GM18517 (cell line): ENCODE results near the gene FAM111A.

Source experiments
- ATAC-seq: cut with Tn5 transposase; IDR thresholded peaks from one replicate; pipeline ENCODE4 v1.9.1; 2021; ENCODE audit warnings: mild to moderate bottlenecking, moderate library complexity; ENCODE audit not compliant: unreplicated experiment

FAM111A gene

GRCh38 chr11:59197991-59198390, 55.3 kb downstream of the FAM111A start:
- no peak for ATAC-seq

GRCh38 chr11:59198726-59199125, 56.1 kb downstream of the FAM111A start:
- ATAC-seq = no peak

GRCh38 chr11:59199546-59200422, 57.1 kb downstream of the FAM111A start:
- ATAC-seq = peak; percentile 66

GRCh38 chr11:59200423-59200746, 57.7 kb downstream of the FAM111A start:
- no peak for ATAC-seq

- ATAC-seq = no peak
Observed at GRCh38 chr11:59201353-59201752, 58.7 kb downstream of the FAM111A start.
